Gastrocnemius medialis (tissue), 4 donors: ENCODE results near the gene UBE2L3. TPM values are rescaled to one million over a fixed set of nuclear protein-coding genes. Genes with fewer than 3 reads are reported as not detected.

ENCODE experiments used
- ATAC-seq, 2 donors: fragments of 150-250 bp; one replicate each; pipeline ENCODE4 v1.9.1; 2016
- DNase-seq, 2 donors: peaks; one replicate each; pipeline ENCODE4 v3.0.0-alpha.2; 2019
- H3K27ac ChIP-seq, 4 donors: fragments of 200-600 bp; sonication (generic); 1 replicate in 1 of 4; 2 replicates in 3 of 4; pipeline ENCODE4 v1.5.1; 2016 to 2018; ENCODE audit warnings: mild to moderate bottlenecking in 2 of 4, moderate library complexity in 1 of 4
- H3K27me3 ChIP-seq, 3 donors: fragments of 200-600 bp; sonication (generic) in 2 of 3; 1 replicate in 1 of 3; 2 replicates in 2 of 3; pipeline versions ENCODE4 v1.5.1 to v1.6.0; 2016 to 2019; ENCODE audit warnings: mild to moderate bottlenecking in 1 of 3, moderate library complexity in 1 of 3
- H3K36me3 ChIP-seq, 2 donors: fragments of 200-600 bp; sonication (generic) in 1 of 2; one replicate each; pipeline ENCODE4 v1.5.1; 2017 to 2018
- H3K4me1 ChIP-seq, 2 donors: fragments of 200-600 bp; sonication (generic) in 1 of 2; one replicate each; pipeline ENCODE4 v1.5.1; 2016 to 2017; ENCODE audit warnings: mild to moderate bottlenecking in 2 of 2
- H3K4me3 ChIP-seq, 4 donors: fragments of 200-600 bp; sonication (generic) in 3 of 4; 1 replicate in 1 of 4; 2 replicates in 3 of 4; pipeline ENCODE4 v1.5.1; 2016 to 2019; ENCODE audit warnings: mild to moderate bottlenecking in 2 of 4
- H3K9me3 ChIP-seq, 3 donors: fragments of 200-600 bp; sonication (generic) in 2 of 3; 1 replicate in 1 of 3; 2 replicates in 2 of 3; pipeline ENCODE4 v1.5.1; 2016 to 2019
- POLR2A ChIP-seq, 2 donors: fragments of 450-650 bp; IDR thresholded peaks; one replicate each; pipeline ENCODE4 v1.6.1; 2017; ENCODE audit warnings: antibody characterized with exemption in 2 of 2, mild to moderate bottlenecking in 2 of 2, moderate library complexity in 2 of 2
- in situ Hi-C, 4 donors: fragments of 200-750 bp; cut with MboI; loops; one replicate each; pipeline versions ENCODE4 v1.15.0 to v1.8.0; 2017; ENCODE audit warnings: low sequenced_read_pairs in 4 of 4
- intact Hi-C: fragments of 100-400 bp; cut with DNase I; formaldehyde crosslinking; loops from one replicate; pipeline ENCODE4 v1.15.1; 2023; ENCODE audit warnings: low total_unique reads
- total RNA-seq, 4 donors: library from RNA; depleted of rRNA; stranded (reverse); fragments of >200 nt; gene quantifications; one replicate each; pipeline versions ENCODE4 v1.1.0 to v1.2.3, GENCODE V29; 2016
- TF ChIP-seq, protein P1 (sequence below), 5 experiments: fragments of 450-650 bp in 3 of 5; fragments of 200-600 bp in 2 of 5; sonication (generic) in 2 of 5; IDR thresholded peaks in 4 of 5; conservative IDR thresholded peaks in 1 of 5; 1 replicate in 4 of 5; 2 replicates in 1 of 5; pipeline ENCODE4 v1.5.1; 2016 to 2019; ENCODE audit warnings: antibody characterized with exemption in 5 of 5, mild to moderate bottlenecking in 3 of 5, moderate library complexity in 3 of 5

UBE2L3 gene
- total RNA-seq, 4 donors from 2014 or later, result 61.5 to 88.7 (median 70.5) TPM

DNA sequence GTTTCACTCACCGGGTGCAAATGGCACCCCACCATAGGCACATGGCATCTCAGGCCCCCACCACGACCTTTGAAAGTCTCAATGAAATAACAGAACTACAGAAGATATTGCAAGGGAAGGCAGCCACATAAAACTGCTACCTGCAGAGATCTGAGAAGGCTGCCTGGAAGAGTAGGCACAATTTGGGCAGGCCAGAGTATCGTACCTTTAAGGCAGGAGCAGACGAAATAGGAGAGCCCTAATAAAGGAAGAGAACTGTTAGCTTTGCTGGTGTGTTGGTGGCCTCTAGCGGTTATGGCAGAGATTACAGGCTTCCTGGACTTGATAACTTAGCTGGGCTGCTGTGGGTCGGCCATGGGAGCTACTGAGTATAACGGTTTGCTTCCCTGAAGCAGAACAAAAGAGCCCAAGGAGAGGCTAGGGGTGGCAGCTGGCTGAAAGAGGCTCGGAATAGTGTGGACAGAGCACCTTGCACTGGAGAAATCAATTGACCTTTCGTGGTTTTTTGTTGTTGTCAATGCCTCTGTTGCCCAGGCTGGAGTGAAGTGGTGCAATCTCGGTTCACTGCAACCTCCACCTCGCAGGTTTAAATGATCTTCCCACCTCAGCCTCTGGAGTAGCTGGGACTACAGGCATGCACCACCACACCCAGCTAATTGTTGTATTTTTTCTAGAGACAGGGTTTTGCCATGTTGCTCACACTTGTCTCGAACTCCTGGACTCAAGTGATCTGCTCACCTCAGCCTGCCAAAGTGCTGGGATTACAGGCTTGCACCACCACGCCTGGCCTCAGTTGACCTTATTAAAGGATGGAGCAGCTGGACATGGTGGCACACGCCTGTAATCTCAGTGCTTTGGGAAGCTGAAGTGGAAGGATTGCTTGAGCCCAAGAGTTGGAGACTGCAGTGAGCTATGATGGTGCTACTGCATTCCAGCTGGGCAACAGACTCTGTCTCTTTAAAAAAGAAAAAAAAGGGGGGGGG is 79.4 kb downstream of the UBE2L3 start:
- no peak for TF ChIP-seq POLR2A (IDR thresholded peaks at IDR 0.05)
- TF ChIP-seq, protein P1, sequence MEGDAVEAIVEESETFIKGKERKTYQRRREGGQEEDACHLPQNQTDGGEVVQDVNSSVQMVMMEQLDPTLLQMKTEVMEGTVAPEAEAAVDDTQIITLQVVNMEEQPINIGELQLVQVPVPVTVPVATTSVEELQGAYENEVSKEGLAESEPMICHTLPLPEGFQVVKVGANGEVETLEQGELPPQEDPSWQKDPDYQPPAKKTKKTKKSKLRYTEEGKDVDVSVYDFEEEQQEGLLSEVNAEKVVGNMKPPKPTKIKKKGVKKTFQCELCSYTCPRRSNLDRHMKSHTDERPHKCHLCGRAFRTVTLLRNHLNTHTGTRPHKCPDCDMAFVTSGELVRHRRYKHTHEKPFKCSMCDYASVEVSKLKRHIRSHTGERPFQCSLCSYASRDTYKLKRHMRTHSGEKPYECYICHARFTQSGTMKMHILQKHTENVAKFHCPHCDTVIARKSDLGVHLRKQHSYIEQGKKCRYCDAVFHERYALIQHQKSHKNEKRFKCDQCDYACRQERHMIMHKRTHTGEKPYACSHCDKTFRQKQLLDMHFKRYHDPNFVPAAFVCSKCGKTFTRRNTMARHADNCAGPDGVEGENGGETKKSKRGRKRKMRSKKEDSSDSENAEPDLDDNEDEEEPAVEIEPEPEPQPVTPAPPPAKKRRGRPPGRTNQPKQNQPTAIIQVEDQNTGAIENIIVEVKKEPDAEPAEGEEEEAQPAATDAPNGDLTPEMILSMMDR (IDR thresholded peaks at IDR 0.05 in 4 of 5, conservative IDR thresholded peaks at IDR 0.05 in 1 of 5), result peak; percentile 78 to 87 (median 84)
- Histone ChIP-seq H3K36me3 (no peaks in the 10 kb centered on the region), H3K27ac (no peak overlapping the region), H3K4me3 (no peak overlapping the region), H3K27me3 (no peaks in the 10 kb centered on the region), H3K9me3 (no peaks in the 10 kb centered on the region), H3K4me1 (peaks cover 7 to 11% of the 10 kb centered on the region in 2 donors)
- in situ Hi-C loops, result no loop called here
- peak; percentile 47 to 48 for ATAC-seq
- DNase-seq, result peak; percentile 60 to 80
- intact Hi-C loops, result no loop called here

- no peaks in the 10 kb centered on the region for H3K9me3 ChIP-seq
- no peak overlapping the region for H3K27ac ChIP-seq
- H3K4me3 ChIP-seq, result no peak overlapping the region
- H3K27me3 ChIP-seq, result no peaks in the 10 kb centered on the region
- H3K36me3 ChIP-seq, result no peaks in the 10 kb centered on the region
- in situ Hi-C loops, result no loop called here
- intact Hi-C loops, result no loop called here
- H3K4me1 ChIP-seq, result peaks cover 0 to 17% of the 10 kb centered on the region in 2 donors
- no peak for TF ChIP-seq POLR2A (IDR thresholded peaks at IDR 0.05)
- TF ChIP-seq, protein P1 (IDR thresholded peaks at IDR 0.05 in 4 of 5, conservative IDR thresholded peaks at IDR 0.05 in 1 of 5), result no peak
- DNase-seq (no peak), ATAC-seq (no peak)
Measured at GRCh38 chr22:21650280-21650679, 82.8 kb downstream of the UBE2L3 start.

DNA sequence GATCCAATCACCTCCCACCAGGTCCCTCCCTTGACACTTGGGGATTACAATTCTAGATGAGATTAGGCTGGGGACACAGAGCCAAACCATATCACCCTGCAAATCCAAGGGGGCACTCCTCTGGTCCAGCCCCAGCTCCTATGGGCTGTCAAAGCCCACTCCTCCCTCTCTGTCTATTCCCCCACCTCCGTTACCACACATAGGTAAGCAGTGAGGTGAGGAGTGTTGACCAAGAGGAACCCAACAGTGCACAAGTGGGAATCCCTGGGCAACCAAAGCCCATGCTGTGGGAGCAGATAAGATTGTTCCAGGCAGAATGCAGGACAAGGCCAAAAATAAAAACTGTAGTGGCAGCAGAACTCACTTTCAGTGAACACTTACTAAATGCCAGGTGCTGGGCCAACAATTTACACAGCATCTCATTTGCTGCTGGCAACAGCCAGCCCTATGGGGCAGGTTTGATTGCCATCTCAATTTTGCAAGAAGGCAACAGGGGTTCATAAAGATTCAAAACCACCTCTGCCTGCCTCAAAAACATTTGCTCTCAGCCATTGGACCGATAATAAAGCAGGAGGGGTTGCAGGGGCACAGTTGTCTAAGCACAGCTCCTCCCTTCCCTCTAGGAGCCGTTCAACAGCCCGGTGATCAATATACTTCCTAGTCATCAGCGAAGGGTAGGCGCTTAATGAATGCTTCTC is 83.5 kb downstream of the UBE2L3 start:
- Histone ChIP-seq H3K27me3 (no peaks in the 10 kb centered on the region), H3K9me3 (no peaks in the 10 kb centered on the region), H3K4me1 (peaks cover 0 to 17% of the 10 kb centered on the region in 2 donors), H3K36me3 (no peaks in the 10 kb centered on the region), H3K4me3 (peak overlapping the region; percentile 58 to 83 (median 66)), H3K27ac (no peak overlapping the region)
- ATAC-seq (no peak), DNase-seq (no peak)
- TF ChIP-seq, protein P1 (IDR thresholded peaks at IDR 0.05 in 4 of 5, conservative IDR thresholded peaks at IDR 0.05 in 1 of 5), result no peak
- no peak for TF ChIP-seq POLR2A (IDR thresholded peaks at IDR 0.05)
- in situ Hi-C loops, result no loop called here
- intact Hi-C loops, result no loop called here

DNA sequence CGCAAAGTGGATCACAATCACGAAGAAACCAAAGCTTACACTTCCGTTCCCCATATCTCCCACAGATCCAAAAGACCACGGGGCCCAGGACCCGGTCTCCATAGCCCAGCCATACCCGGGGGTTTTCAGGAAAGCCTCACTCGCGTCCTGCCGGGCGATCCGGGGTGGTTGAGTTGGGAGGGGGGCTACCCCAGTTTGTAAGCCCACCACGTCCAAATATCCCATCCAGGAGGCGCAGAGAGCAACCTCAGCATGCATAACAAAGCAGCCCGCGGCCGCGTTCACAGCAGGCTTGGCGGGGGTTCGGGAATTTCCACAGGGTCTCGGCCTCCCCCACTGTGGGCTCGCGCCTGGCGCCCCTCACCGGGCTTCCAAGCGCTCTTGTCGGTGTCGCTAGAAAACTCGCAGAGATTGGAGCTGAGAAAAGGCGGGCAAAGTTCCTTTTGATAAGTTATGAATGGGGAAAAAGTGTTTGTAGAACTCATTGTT is 84.1 kb downstream of the UBE2L3 start:
- Histone ChIP-seq H3K36me3 (no peaks in the 10 kb centered on the region), H3K27me3 (peaks cover 0 to 1% (median 1%) of the 10 kb centered on the region in 3 donors), H3K4me3 (peak overlapping the region; percentile 58 to 83 (median 66)), H3K27ac (peak overlapping the region in 1 of 4 donors; percentile 41), H3K4me1 (peaks cover 0 to 17% of the 10 kb centered on the region in 2 donors), H3K9me3 (no peaks in the 10 kb centered on the region)
- in situ Hi-C loops, result no loop called here
- DNase-seq (no peak), ATAC-seq (no peak)
- intact Hi-C loops, result no loop called here
- TF ChIP-seq, protein P1 (IDR thresholded peaks at IDR 0.05 in 4 of 5, conservative IDR thresholded peaks at IDR 0.05 in 1 of 5), result no peak
- no peak for TF ChIP-seq POLR2A (IDR thresholded peaks at IDR 0.05)
